ENCODE data around the gene MEIOC.
"Not testable (repeated sequence)": the region's sequence is repeated elsewhere in the genome, so short reads cannot be mapped to it uniquely, and the experiment has no call there.

MEIOC gene

GRCh38 chr17:44633998-44634397, 22.3 kb upstream of the MEIOC start:
- no peak for TF ChIP-seq CTCF (IDR thresholded peaks at IDR 0.05; ENCODE audit: low read depth, low read length, missing control alignments)
- DNase-seq (ENCODE audit: extremely low read depth, low read depth), result no peak
- no peak overlapping the region for H3K4me3 ChIP-seq (replicated peaks; ENCODE audit: low read depth, low read length)

- not testable (repeated sequence) for DNase-seq (ENCODE audit: extremely low read depth, low read depth); H3K4me3 ChIP-seq (replicated peaks; ENCODE audit: low read depth, low read length)
Observed at GRCh38 chr17:44634401-44634800, 21.9 kb upstream of the MEIOC start.

GRCh38 chr17:44636562-44636961, 19.7 kb upstream of the MEIOC start:
- TF ChIP-seq CTCF (IDR thresholded peaks at IDR 0.05; ENCODE audit: low read depth, low read length, missing control alignments), result peak; percentile 15
- H3K4me3 ChIP-seq (replicated peaks; ENCODE audit: low read depth, low read length), result no peak overlapping the region
- DNase-seq (ENCODE audit: extremely low read depth, low read depth), result peak; percentile 21

GRCh38 chr17:44637066-44637465, 19.2 kb upstream of the MEIOC start:
- DNase-seq (ENCODE audit: extremely low read depth, low read depth), result no peak
- TF ChIP-seq CTCF (IDR thresholded peaks at IDR 0.05; ENCODE audit: low read depth, low read length, missing control alignments), result no peak
- no peak overlapping the region for H3K4me3 ChIP-seq (replicated peaks; ENCODE audit: low read depth, low read length)

- no peak overlapping the region for H3K4me3 ChIP-seq (replicated peaks; ENCODE audit: low read depth, low read length)
- DNase-seq (ENCODE audit: extremely low read depth, low read depth), result no peak
- TF ChIP-seq CTCF (IDR thresholded peaks at IDR 0.05; ENCODE audit: low read depth, low read length, missing control alignments), result no peak
Observed at GRCh38 chr17:44642834-44643233, 13.4 kb upstream of the MEIOC start.

- DNase-seq (ENCODE audit: extremely low read depth, low read depth), result no peak
- H3K4me3 ChIP-seq (replicated peaks; ENCODE audit: low read depth, low read length), result no peak overlapping the region
- no peak for TF ChIP-seq CTCF (IDR thresholded peaks at IDR 0.05; ENCODE audit: low read depth, low read length, missing control alignments)
Observed at GRCh38 chr17:44645341-44645740, 10.9 kb upstream of the MEIOC start.

- H3K4me3 ChIP-seq (replicated peaks; ENCODE audit: low read depth, low read length), result no peak overlapping the region
- no peak for TF ChIP-seq CTCF (IDR thresholded peaks at IDR 0.05; ENCODE audit: low read depth, low read length, missing control alignments)
- no peak for DNase-seq (ENCODE audit: extremely low read depth, low read depth)
Observed at GRCh38 chr17:44646280-44646679, 10.0 kb upstream of the MEIOC start.

All from HFF-Myc (cell line).